ENCODE data around the gene TOGARAM2.

The TOGARAM2 gene

GRCh38 chr2:29022679-29023078 lies 41.6 kb downstream of the TOGARAM2 start:
- no peak for TF ChIP-seq CTCF (IDR thresholded peaks at IDR 0.05; ENCODE audit: borderline replicate concordance, insufficient read depth, low read depth, low read length)

GRCh38 chr2:29023188-29023587 lies 42.1 kb downstream of the TOGARAM2 start:
- H3K4me3 ChIP-seq (ENCODE audit: low read depth, low read length), result no peak overlapping the region
- TF ChIP-seq CTCF (IDR thresholded peaks at IDR 0.05; ENCODE audit: borderline replicate concordance, insufficient read depth, low read depth, low read length), result no peak

More at GRCh38 chr2:29022679-29023078, 41.6 kb downstream of the TOGARAM2 start:
- H3K4me3 ChIP-seq (ENCODE audit: low read depth, low read length), result no peak overlapping the region

GRCh38 chr2:29024882-29025430 lies 43.9 kb downstream of the TOGARAM2 start:
- H3K4me3 ChIP-seq (ENCODE audit: low read depth, low read length), result no peak overlapping the region
- no peak for TF ChIP-seq CTCF (IDR thresholded peaks at IDR 0.05; ENCODE audit: borderline replicate concordance, insufficient read depth, low read depth, low read length)

- TF ChIP-seq CTCF (IDR thresholded peaks at IDR 0.05; ENCODE audit: borderline replicate concordance, insufficient read depth, low read depth, low read length), result no peak
Measured at GRCh38 chr2:29025711-29026110, 44.6 kb downstream of the TOGARAM2 start.

GRCh38 chr2:29031046-29031445 lies 49.9 kb downstream of the TOGARAM2 start:
- TF ChIP-seq CTCF (IDR thresholded peaks at IDR 0.05; ENCODE audit: borderline replicate concordance, insufficient read depth, low read depth, low read length), result no peak
- H3K4me3 ChIP-seq (ENCODE audit: low read depth, low read length), result no peak overlapping the region

More at GRCh38 chr2:29025711-29026110, 44.6 kb downstream of the TOGARAM2 start:
- no peak overlapping the region for H3K4me3 ChIP-seq (ENCODE audit: low read depth, low read length)

- no peak overlapping the region for H3K4me3 ChIP-seq (ENCODE audit: low read depth, low read length)
- no peak for TF ChIP-seq CTCF (IDR thresholded peaks at IDR 0.05; ENCODE audit: borderline replicate concordance, insufficient read depth, low read depth, low read length)
Measured at GRCh38 chr2:29032189-29032588, 51.1 kb downstream of the TOGARAM2 start.

GRCh38 chr2:29033172-29033571 lies 52.1 kb downstream of the TOGARAM2 start:
- TF ChIP-seq CTCF (IDR thresholded peaks at IDR 0.05; ENCODE audit: borderline replicate concordance, insufficient read depth, low read depth, low read length), result no peak
- no peak overlapping the region for H3K4me3 ChIP-seq (ENCODE audit: low read depth, low read length)

Measured in GM12875 (cell line).